ENCODE data around the gene CENPO.

DNA sequence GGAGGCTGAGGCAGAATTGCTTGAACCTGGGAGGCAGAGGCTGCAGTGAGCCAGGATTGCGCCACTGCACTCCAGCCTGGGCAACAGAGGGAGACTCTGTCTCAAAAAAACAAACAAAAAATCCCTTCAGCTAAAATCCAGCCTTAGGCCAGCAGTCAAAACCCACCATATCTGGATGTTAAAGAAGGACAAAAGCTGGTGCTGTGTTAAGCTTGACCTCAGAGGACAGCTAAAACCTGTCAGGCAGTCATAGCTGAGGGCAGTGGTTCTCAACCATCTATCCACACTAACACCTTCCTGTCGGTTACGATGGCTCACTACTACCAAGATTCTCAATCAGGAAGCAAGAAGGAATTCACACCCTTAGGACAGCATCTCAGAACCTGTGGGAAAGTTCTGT, 9.6 kb upstream of the CENPO start:
- TF ChIP-seq, protein P1, sequence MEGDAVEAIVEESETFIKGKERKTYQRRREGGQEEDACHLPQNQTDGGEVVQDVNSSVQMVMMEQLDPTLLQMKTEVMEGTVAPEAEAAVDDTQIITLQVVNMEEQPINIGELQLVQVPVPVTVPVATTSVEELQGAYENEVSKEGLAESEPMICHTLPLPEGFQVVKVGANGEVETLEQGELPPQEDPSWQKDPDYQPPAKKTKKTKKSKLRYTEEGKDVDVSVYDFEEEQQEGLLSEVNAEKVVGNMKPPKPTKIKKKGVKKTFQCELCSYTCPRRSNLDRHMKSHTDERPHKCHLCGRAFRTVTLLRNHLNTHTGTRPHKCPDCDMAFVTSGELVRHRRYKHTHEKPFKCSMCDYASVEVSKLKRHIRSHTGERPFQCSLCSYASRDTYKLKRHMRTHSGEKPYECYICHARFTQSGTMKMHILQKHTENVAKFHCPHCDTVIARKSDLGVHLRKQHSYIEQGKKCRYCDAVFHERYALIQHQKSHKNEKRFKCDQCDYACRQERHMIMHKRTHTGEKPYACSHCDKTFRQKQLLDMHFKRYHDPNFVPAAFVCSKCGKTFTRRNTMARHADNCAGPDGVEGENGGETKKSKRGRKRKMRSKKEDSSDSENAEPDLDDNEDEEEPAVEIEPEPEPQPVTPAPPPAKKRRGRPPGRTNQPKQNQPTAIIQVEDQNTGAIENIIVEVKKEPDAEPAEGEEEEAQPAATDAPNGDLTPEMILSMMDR (IDR thresholded peaks at IDR 0.05), result no peak
- TF ChIP-seq POLR2A (IDR thresholded peaks at IDR 0.05), result no peak
- TF ChIP-seq POLR2AphosphoS5 (IDR thresholded peaks at IDR 0.05), result no peak

Data from prostate gland (tissue), 2 donors.